HepG2 (cell line): ENCODE results near the gene KLHL33. TPM values are rescaled to one million over a fixed set of nuclear protein-coding genes. Genes with fewer than 3 reads are reported as not detected.

Source experiments
- GPBP1L1 ChIP-seq: sonication (generic); formaldehyde crosslinking; IDR thresholded peaks from 2 replicates; pipeline ENCODE4 v1.5.0; 2020; ENCODE audit warnings: mild to moderate bottlenecking, missing genetic modification reagents
- JUN ChIP-seq: sonication (generic); formaldehyde crosslinking; IDR thresholded peaks from 2 replicates; pipeline ENCODE4 v1.4.0; 2020; ENCODE audit warnings: mild to moderate bottlenecking, missing genetic modification reagents
- KAT2B ChIP-seq: fragments of 150-350 bp; IDR thresholded peaks from 2 replicates; pipeline ENCODE4 v1.6.1; 2014; ENCODE audit warnings: low read depth, low read length, borderline replicate concordance
- KDM5A ChIP-seq: fragments of 200-600 bp; sonication (generic); IDR thresholded peaks from 2 replicates; pipeline ENCODE4 v1.7.0; 2018; ENCODE audit warnings: antibody characterized with exemption, mild to moderate bottlenecking, low read length, borderline replicate concordance
- MEIS2 ChIP-seq: sonication (generic); formaldehyde crosslinking; IDR thresholded peaks from 2 replicates; pipeline ENCODE4 v1.9.0; 2021; ENCODE audit warnings: mild to moderate bottlenecking, missing genetic modification reagents
- NFE2 ChIP-seq: sonication (generic); formaldehyde crosslinking; IDR thresholded peaks from 2 replicates; pipeline ENCODE4 v1.4.0; 2020; ENCODE audit warnings: missing genetic modification reagents
- RBAK ChIP-seq: sonication (generic); formaldehyde crosslinking; IDR thresholded peaks from 2 replicates; pipeline ENCODE4 v1.5.1; 2020; ENCODE audit warnings: mild to moderate bottlenecking, missing genetic modification reagents
- RFXANK ChIP-seq: IDR thresholded peaks from 2 replicates; pipeline ENCODE4 v1.6.1; 2016
- SIX4 ChIP-seq: sonication (generic); formaldehyde crosslinking; IDR thresholded peaks from 2 replicates; pipeline ENCODE4 v1.4.0; 2020; ENCODE audit warnings: missing genetic modification reagents
- SSRP1 ChIP-seq: IDR thresholded peaks from 2 replicates; pipeline ENCODE4 v1.6.1; 2016; ENCODE audit warnings: control low read depth
- U2AF1 ChIP-seq: fragments of 200-400 bp; formaldehyde crosslinking; optimal IDR thresholded peaks from 2 replicates; pipeline ENCODE3; 2017; ENCODE audit warnings: mild to moderate bottlenecking, low read depth, low read length
- ZBTB33 ChIP-seq: sonication (generic); formaldehyde crosslinking; IDR thresholded peaks from 2 replicates; pipeline ENCODE4 v1.4.0; 2020; ENCODE audit warnings: missing genetic modification reagents
- ZBTB8A ChIP-seq: sonication (generic); formaldehyde crosslinking; IDR thresholded peaks from 2 replicates; pipeline ENCODE4 v1.4.0; 2020; ENCODE audit warnings: mild to moderate bottlenecking, low read depth, missing genetic modification reagents, borderline replicate concordance
- ZFX ChIP-seq: sonication (generic); formaldehyde crosslinking; IDR thresholded peaks from 2 replicates; pipeline ENCODE4 v1.4.0; 2020; ENCODE audit warnings: mild to moderate bottlenecking, low read depth, missing genetic modification reagents, moderate library complexity
- ZNF101 ChIP-seq: sonication (generic); formaldehyde crosslinking; IDR thresholded peaks from 2 replicates; pipeline ENCODE4 v1.4.0; 2020; ENCODE audit warnings: mild to moderate bottlenecking, low read depth, missing genetic modification reagents, borderline replicate concordance
- ZNF207 ChIP-seq: fragments of 450-650 bp; IDR thresholded peaks from 2 replicates; pipeline ENCODE4 v1.6.1; 2016; ENCODE audit warnings: antibody characterized with exemption, borderline replicate concordance
- ZNF331 ChIP-seq: sonication (generic); formaldehyde crosslinking; IDR thresholded peaks from 2 replicates; pipeline ENCODE4 v1.4.0; 2020; ENCODE audit warnings: missing genetic modification reagents
- ZNF34 ChIP-seq: sonication (generic); formaldehyde crosslinking; IDR thresholded peaks from 2 replicates; pipeline ENCODE4 v1.4.0; 2020; ENCODE audit warnings: mild to moderate bottlenecking, missing genetic modification reagents, borderline replicate concordance
- ZNF367 ChIP-seq: sonication (generic); formaldehyde crosslinking; IDR thresholded peaks from 2 replicates; pipeline ENCODE4 v1.4.0; 2020; ENCODE audit warnings: missing genetic modification reagents, borderline replicate concordance
- ZNF383 ChIP-seq: sonication (generic); formaldehyde crosslinking; IDR thresholded peaks from 2 replicates; pipeline ENCODE4 v1.4.0; 2020; ENCODE audit warnings: missing genetic modification reagents, mild to moderate bottlenecking, borderline replicate concordance
- ZNF672 ChIP-seq: sonication (generic); formaldehyde crosslinking; IDR thresholded peaks from 2 replicates; pipeline ENCODE4 v1.8.1; 2022; ENCODE audit warnings: missing genetic modification reagents
- ZNF720 ChIP-seq: sonication (generic); formaldehyde crosslinking; IDR thresholded peaks from 2 replicates; pipeline ENCODE4 v1.4.0; 2020; ENCODE audit warnings: missing genetic modification reagents
- ZUFSP ChIP-seq: sonication (generic); formaldehyde crosslinking; IDR thresholded peaks from 2 replicates; pipeline ENCODE4 v1.9.0; 2021; ENCODE audit warnings: missing genetic modification reagents, mild to moderate bottlenecking, borderline replicate concordance
- polyA plus RNA-seq, 8 experiments: library from polyadenylated mRNA; depleted of rRNA in 3 of 8; stranded (reverse) in 7 of 8; unstranded in 1 of 8; fragments of >200 nt; fragmentation: Illumina TruSeq in 4 of 8; extraction: Trizol in 4 of 8; gene quantifications; 2 replicates each; pipeline versions ENCODE4 v1.2.1 to v1.2.3, GENCODE V29; 2011 to 2016; ENCODE audit warnings: low read depth in 4 of 8, missing spikeins in 1 of 8, mixed read lengths in 1 of 8; ENCODE audit not compliant: insufficient read depth in 1 of 8
- total RNA-seq, 5 experiments: library from RNA; depleted of rRNA; stranded (reverse); fragments of >200 nt; fragmentation: Illumina TruSeq; extraction: Trizol; gene quantifications; 2 replicates each; pipeline ENCODE4 v1.2.3, GENCODE V29; 2016; ENCODE audit warnings: low read depth in 1 of 5
- TF ChIP-seq, protein P1 (sequence below): sonication (generic); formaldehyde crosslinking; IDR thresholded peaks from 2 replicates; pipeline ENCODE4 v1.4.0; 2020; ENCODE audit warnings: missing genetic modification reagents
- TF ChIP-seq, protein P2 (sequence below): sonication (generic); formaldehyde crosslinking; IDR thresholded peaks from 2 replicates; pipeline ENCODE4 v1.5.0; 2020; ENCODE audit warnings: missing genetic modification reagents

The KLHL33 gene
- total and polyA plus RNA-seq, 2 of the 13 experiments (the other 11 are each of a cell fraction or from before 2014, with no cell fraction given), result not detected

- 0 out of 2 replicates have a peak, but pooled peaks have one; percentile 19 for TF ChIP-seq JUN (CRISPR knock-in tag)
- peak; percentile 89 for TF ChIP-seq ZNF331 (CRISPR knock-in tag)
- no peak for TF ChIP-seq ZNF720 (CRISPR knock-in tag)
- TF ChIP-seq ZUFSP (CRISPR knock-in tag), result no peak
- no peak; the same call in 1 of the 2 replicates for TF ChIP-seq ZBTB8A
- TF ChIP-seq SIX4 (CRISPR knock-in tag), result no peak
- no peak for TF ChIP-seq U2AF1
- no peak for TF ChIP-seq MEIS2
- TF ChIP-seq ZNF101 (CRISPR knock-in tag), result no peak
- TF ChIP-seq ZFX, result peak; percentile 96
- TF ChIP-seq ZBTB33 (CRISPR knock-in tag), result 0 out of 2 replicates have a peak, but pooled peaks have one; percentile 35
- TF ChIP-seq, protein P1, sequence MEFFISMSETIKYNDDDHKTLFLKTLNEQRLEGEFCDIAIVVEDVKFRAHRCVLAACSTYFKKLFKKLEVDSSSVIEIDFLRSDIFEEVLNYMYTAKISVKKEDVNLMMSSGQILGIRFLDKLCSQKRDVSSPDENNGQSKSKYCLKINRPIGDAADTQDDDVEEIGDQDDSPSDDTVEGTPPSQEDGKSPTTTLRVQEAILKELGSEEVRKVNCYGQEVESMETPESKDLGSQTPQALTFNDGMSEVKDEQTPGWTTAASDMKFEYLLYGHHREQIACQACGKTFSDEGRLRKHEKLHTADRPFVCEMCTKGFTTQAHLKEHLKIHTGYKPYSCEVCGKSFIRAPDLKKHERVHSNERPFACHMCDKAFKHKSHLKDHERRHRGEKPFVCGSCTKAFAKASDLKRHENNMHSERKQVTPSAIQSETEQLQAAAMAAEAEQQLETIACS (CRISPR knock-in tag), result no peak
- 0 out of 2 replicates have a peak, but pooled peaks have one; percentile 38 for TF ChIP-seq RFXANK (CRISPR knock-in tag)
- TF ChIP-seq KDM5A, result no peak; the same call in 1 of the 2 replicates
- TF ChIP-seq ZNF207, result no peak
- TF ChIP-seq ZNF383 (CRISPR knock-in tag), result peak; percentile 44; the same call in 1 of the 2 replicates
- TF ChIP-seq RBAK (CRISPR knock-in tag), result no peak
- TF ChIP-seq GPBP1L1 (CRISPR knock-in tag), result no peak
- TF ChIP-seq, protein P2, sequence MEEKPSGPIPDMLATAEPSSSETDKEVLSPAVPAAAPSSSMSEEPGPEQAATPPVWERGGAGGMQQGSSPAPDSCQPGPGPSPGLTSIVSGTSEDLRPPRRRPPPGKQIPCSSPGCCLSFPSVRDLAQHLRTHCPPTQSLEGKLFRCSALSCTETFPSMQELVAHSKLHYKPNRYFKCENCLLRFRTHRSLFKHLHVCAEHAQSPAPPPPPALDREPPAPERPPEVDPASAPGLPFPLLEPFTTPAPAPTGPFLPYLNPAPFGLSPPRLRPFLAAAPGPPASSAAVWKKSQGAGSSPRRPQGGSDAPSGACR (CRISPR knock-in tag), result no peak; the same call in 1 of the 2 replicates
- TF ChIP-seq NFE2 (CRISPR knock-in tag), result no peak
- TF ChIP-seq ZNF367 (CRISPR knock-in tag), result no peak
- TF ChIP-seq KAT2B, result no peak
- TF ChIP-seq ZNF34, result no peak
- TF ChIP-seq ZNF672 (CRISPR knock-in tag), result no peak
- peak; percentile 85; the same call in 1 of the 2 replicates for TF ChIP-seq SSRP1
Measured at GRCh38 chr14:20469242-20469889, 33.4 kb upstream of the KLHL33 start, which contains the start of gene PNP (continued).
